ENCODE data around the gene EXD3.

EXD3 gene

DNA sequence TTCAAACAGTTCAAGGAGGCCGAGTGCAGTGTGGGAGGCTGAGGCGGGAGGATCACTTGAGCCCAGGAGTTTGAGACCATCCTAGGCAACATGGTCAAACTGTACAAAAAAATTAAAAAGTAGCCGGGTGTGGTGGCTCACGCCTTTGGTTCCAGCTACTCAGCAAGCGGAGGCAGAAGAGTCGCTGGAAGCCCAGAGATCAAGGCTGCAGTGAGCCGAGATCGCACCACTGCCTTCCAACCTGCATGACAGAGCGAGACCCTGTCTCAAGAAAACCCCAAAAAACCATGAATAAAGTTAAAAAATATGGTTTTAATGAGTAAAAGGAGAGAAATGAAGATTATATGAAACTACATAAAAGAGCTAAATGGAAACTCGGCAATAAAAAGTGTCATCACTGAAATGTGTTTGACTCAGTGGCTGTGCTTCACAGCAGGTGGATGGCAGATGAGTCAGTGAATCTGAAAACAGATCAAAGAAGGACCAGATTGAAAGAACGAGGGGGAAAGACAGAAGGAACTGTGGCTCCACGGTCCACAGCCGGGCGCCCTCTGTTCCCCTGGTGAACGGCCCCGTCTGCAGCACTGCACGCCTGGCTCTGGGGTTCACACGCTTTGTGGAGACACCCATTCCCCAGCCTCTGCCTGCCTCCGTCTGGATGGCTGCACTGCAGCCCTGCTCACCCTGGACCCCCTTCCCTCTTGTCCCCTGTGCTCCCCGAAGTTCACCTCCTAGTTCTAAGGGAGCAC, 25.1 kb downstream of the EXD3 start:
- no peak for DNase-seq (ENCODE audit: low read depth)
- no peak overlapping the region for H3K4me3 ChIP-seq (ENCODE audit: low read depth, low read length)
- TF ChIP-seq, protein P1, sequence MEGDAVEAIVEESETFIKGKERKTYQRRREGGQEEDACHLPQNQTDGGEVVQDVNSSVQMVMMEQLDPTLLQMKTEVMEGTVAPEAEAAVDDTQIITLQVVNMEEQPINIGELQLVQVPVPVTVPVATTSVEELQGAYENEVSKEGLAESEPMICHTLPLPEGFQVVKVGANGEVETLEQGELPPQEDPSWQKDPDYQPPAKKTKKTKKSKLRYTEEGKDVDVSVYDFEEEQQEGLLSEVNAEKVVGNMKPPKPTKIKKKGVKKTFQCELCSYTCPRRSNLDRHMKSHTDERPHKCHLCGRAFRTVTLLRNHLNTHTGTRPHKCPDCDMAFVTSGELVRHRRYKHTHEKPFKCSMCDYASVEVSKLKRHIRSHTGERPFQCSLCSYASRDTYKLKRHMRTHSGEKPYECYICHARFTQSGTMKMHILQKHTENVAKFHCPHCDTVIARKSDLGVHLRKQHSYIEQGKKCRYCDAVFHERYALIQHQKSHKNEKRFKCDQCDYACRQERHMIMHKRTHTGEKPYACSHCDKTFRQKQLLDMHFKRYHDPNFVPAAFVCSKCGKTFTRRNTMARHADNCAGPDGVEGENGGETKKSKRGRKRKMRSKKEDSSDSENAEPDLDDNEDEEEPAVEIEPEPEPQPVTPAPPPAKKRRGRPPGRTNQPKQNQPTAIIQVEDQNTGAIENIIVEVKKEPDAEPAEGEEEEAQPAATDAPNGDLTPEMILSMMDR (IDR thresholded peaks at IDR 0.05; ENCODE audit: low read depth, low read length, missing control alignments): no peak

DNA sequence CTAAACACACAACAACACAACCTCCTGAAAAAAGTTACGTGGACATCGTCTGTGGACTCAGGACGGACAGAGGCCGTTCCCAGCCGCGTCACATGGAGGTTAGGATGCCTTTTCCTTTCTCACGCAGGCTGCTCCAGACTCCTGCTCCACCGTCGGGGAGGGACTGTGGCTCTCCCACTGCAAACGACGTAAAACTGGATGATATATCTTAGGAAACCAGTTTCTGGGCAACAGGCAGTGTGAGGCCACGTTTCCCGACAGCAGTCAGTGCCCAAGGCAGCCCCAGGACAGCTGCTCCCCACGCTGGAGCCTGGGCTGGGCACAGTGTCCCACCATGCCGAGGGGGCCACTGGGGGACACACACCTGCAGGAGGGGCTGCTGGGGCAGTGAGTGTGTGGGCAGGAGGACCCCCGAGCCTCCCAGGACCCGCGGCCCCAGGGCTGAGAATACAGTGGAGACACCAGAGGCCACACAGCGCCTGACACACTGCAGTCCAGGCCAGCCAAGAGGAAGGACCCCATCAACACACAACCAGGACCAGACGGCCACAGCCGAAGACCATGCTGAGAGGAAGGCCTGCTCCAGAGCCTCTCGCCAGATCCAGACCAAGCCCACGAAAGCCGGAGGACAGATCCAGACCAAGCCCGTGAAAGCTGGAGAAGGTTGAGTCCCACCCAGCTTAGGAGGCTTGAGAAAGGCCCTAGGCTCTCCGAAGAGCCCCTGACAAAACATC, 26.2 kb downstream of the EXD3 start:
- TF ChIP-seq, protein P1 (IDR thresholded peaks at IDR 0.05; ENCODE audit: low read depth, low read length, missing control alignments): no peak
- no peak for DNase-seq (ENCODE audit: low read depth)
- no peak overlapping the region for H3K4me3 ChIP-seq (ENCODE audit: low read depth, low read length)

DNA sequence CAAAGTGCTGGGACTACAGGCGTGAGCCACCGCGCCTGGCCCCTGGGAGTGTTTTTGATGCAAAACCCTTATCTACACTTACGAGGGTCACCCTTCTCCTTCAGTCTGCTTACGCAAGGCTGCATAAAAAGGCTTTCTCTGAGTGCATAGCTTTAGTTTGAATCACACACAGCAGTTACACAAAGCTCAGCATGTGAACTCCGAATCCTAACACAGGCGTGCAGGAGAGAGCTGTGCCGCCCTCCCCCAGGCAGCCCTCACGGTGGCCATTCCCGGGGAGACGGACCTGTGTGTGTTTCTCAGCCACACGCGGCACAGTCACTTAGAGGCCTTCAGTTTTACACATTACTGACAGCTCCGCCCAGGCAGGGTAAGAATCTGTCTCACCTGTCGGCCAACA, 26.7 kb downstream of the EXD3 start:
- TF ChIP-seq, protein P1 (IDR thresholded peaks at IDR 0.05; ENCODE audit: low read depth, low read length, missing control alignments): no peak
- DNase-seq (ENCODE audit: low read depth): no peak
- no peak overlapping the region for H3K4me3 ChIP-seq (ENCODE audit: low read depth, low read length)

DNA sequence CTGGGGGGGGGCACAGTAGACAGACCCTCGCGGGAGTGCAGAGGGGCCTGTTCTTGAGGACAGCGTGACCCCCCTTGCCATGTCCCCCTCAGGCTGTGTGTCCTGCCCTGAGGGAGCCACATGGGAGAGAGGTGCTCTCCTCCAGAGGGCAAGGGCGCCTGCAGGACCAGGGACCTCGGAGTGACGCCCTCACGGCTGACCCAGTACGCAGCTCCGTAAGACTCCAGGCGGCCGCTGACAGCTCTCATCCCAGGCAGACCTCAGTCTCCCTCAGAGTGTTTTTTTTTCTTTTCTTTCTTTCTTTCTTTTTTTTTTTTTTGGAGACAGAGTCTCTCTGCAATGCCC, 27.3 kb downstream of the EXD3 start:
- TF ChIP-seq, protein P1 (IDR thresholded peaks at IDR 0.05; ENCODE audit: low read depth, low read length, missing control alignments): no peak
- no peak for DNase-seq (ENCODE audit: low read depth)
- H3K4me3 ChIP-seq (ENCODE audit: low read depth, low read length): no peak overlapping the region

DNA sequence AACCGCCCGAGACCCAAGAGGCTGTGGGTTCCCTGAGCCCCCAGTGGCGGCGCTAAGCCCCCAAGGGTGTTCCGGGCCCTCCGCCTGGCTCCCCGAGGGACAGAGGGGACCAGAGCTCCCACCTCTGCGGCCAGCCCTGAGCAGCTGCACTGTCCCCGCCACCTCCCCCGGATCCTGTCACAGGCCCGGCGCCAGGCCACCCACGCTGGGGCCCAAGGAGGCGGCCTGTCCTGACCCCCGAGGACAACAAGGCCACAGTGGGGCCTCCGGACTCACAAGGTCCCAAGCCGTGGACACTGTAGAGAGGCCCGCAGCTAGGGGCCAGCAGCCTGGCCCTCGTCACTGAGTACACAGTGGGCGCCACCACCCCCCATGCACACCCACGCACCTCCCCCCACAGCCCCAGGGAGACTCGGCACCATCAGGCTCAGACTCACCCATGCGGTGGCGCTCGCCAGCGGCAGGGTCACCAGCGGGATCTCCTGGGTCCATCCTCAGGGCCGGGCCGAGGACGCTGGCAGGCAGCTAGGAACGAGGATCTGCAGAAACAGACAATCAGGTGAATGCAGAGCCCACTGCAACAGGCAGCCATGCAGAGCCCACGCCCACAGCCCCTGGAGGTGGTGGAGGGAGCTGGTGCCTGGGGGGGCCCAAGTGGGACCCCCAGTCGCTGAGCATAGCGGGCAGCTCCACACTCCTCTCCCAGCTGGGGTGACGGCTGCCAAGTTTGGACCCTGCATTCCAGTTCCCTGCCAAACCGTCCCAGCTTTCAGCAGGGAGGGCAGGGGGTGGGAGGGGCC, 27.9 kb downstream of the EXD3 start:
- H3K4me3 ChIP-seq (ENCODE audit: low read depth, low read length): no peak overlapping the region
- TF ChIP-seq, protein P1 (IDR thresholded peaks at IDR 0.05; ENCODE audit: low read depth, low read length, missing control alignments): no peak
- no peak for DNase-seq (ENCODE audit: low read depth)

DNA sequence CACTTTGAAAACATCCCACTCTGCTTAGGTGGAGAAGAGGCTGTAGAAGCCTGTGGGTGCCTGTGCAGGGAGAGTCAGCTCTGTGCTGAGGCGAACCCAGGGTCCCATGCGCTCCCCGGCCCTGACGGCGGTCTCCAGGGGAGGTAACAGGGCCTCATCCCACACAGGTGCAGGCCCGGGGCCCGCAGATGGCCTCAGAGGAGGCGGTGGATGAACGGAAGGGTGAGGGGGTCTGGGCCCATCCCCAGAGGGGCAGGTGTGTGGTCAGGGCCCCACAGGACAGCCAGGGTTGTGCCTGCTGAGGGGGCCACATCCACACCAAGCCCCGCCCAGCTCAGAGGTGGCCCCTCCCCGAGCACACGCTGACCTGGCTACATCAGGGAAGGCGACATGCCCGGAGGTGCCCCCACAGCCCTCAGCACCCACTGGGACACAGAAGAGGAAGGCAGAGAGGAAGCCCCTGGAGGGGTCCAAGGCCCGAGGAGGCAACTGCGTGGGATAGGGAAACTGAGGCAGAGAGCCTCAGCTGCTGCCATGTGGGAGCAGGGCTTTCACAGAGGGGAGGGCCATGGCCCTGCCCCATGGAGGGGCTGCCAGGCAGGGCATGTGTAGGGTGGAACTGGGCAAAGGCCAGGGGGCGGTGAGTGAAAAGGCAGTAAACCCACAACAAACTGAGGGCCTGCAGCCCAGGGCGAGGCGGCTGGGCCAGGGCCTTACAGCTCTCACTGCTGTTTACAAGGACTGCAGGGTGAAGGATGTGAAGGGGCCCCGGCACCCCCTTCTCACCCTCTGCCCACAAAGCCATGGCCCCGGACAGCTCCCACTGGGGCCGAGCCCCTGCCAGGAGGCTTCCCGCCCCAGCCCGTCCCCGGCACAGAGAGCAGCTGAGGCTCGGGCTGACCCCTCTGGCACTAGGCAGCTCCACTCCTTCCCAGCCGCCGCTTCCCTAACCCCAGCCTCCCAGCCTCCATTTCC, 29.5 kb downstream of the EXD3 start:
- no peak overlapping the region for H3K4me3 ChIP-seq (ENCODE audit: low read depth, low read length)
- no peak for DNase-seq (ENCODE audit: low read depth)
- TF ChIP-seq, protein P1 (IDR thresholded peaks at IDR 0.05; ENCODE audit: low read depth, low read length, missing control alignments): no peak
